ENCODE measurements around the gene TNRC6B.
"Not testable (repeated sequence)": the region's sequence is repeated elsewhere in the genome, so short reads cannot be mapped to it uniquely, and the experiment has no call there.

TNRC6B gene

DNA sequence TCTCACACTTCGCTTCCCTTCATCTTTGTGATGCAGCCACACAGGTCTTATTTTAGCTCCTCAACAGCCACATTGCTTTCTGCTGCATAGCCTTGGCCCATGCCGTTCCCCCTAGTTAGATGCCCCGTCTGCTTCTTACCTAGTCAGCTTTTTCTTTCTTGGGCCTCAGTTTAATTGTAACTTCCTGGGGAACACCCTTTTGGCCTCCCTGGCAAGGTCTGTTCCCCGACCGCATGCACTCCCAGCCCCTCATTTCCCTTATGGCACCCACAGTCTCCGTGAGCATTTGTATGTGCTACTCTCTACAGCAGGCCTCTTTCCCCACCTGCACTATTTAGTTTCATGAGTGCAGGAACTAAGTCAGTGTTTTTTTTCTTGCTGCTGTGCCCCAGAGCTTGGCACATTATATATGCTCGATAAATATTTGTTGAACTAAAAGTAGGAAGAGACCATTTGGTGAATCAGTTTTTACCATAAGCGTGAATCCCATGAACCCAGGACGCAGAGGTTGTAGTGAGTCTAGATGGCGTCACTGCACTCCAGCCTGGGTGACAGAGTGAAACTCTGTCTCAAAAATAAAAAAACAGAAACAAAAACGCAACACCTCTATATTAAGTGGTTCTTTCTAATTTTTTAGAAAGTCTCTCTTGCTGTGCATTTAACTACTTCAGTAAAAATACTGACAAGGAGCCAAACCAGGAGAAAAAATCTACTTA is 38.5 kb downstream of the TNRC6B start:
- DNase-seq = no peak

GRCh38 chr22:40218152-40218551 is 40.4 kb downstream of the TNRC6B start:
- DNase-seq = no peak

GRCh38 chr22:40218723-40219294 is 41.1 kb downstream of the TNRC6B start:
- DNase-seq = no peak

- no peak for DNase-seq
These were observed 42.8 kb downstream of the TNRC6B start for GRCh38 chr22:40220316-40221054.

- no peak for DNase-seq
These were observed 43.3 kb downstream of the TNRC6B start for GRCh38 chr22:40221055-40221414.

DNA sequence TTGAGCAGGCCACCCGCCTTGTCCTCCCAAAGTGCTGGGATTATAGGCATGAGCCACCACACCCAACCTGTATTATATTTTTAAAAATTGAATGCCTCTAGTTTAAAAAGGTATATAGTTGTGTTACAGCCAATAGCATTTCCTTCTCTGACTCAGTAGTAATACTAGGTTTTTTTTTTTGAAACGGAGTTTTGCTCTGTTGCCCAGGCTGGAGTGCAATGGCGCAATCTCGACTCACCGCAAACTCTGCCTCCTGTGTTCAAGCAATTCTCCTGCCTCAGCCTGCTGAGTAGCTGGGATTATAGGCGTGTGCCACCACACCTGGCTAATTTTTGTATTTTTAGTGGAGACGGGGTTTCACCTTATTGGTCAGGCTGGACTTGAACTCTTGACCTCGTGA is 45.3 kb downstream of the TNRC6B start:
- not testable (repeated sequence) for DNase-seq

GRCh38 chr22:40224702-40225101 is 47.0 kb downstream of the TNRC6B start:
- no peak for DNase-seq

- no peak for DNase-seq
These were observed 48.9 kb downstream of the TNRC6B start for GRCh38 chr22:40226620-40227019.

- no peak for DNase-seq
These were observed 54.0 kb downstream of the TNRC6B start for GRCh38 chr22:40231618-40232313.

DNA sequence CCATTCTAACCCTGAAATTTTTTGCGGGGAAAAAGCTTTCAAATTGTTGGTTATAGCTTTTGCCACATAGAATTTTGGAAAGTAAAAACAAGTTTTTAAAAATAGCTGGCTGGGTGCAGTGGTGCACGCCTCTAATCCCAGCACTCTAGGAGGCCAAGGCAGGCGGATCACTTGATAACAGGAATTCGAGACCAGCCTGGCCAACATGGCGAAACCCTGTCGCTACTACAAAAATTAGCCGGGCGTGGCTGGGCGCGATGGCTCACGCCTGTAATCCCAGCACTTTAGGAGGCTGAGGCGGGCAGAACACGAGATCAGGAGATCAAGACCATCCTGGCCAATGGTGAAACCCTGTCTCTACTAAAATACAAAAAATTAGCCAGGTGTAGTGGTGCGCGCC is 54.9 kb downstream of the TNRC6B start:
- DNase-seq = no peak

DNA sequence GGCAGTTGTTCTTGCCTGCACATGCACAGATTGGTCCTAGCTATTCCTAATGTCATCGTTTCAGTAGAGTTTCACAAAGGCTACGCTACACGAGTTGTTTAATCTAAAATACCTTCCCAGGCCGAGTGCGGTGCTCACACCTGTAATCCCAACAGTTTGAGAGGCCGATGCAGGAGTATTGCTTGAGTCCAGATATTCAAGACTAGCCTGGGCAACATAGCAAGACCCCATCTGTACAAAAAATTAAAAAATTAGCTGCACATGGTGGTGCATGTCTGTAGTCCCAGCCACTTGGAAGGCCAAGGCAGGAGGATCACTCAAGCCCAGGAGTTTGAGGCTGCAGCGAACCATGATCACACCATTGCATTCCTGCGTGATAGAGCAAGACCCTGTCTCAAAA is 56.2 kb downstream of the TNRC6B start:
- no peak for DNase-seq

- DNase-seq = no peak
These were observed 56.9 kb downstream of the TNRC6B start for GRCh38 chr22:40234658-40235057.

GRCh38 chr22:40235308-40235707 is 57.6 kb downstream of the TNRC6B start:
- DNase-seq = no peak

- no peak for DNase-seq
These were observed 58.5 kb downstream of the TNRC6B start for GRCh38 chr22:40236131-40236665.

GRCh38 chr22:40237241-40237640 is 59.5 kb downstream of the TNRC6B start:
- no peak for DNase-seq

DNA sequence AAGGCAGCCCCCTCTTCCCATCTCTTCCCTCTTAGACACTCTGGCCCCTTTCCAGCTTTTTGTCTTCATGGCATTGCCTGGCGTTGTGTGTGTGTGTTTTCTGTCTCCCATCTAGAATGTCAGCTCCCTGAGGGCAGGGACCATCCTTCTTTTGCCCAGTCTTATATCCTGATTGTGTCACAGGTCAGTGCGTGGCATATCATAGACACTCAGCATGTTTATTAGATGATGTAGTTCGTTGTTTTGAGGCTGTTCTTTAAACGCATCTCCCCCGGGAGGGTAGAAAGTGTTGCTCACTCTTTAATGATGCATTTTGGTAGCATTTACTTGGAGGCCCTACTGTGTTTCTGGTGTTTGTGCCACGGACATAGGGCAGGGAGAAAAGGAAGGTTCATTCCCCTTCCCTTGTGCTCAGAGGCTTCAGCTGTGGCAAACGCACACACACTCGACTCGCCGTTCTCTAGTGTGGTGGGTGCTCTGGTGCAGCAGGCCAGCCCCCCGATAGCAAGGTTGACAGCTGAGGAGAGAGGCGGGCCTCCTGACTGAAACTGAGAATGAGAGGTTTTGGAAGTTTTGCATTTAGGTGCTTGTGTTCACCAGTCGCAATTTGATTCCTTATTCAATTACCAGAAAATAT is 60.2 kb downstream of the TNRC6B start:
- DNase-seq = no peak

DNA sequence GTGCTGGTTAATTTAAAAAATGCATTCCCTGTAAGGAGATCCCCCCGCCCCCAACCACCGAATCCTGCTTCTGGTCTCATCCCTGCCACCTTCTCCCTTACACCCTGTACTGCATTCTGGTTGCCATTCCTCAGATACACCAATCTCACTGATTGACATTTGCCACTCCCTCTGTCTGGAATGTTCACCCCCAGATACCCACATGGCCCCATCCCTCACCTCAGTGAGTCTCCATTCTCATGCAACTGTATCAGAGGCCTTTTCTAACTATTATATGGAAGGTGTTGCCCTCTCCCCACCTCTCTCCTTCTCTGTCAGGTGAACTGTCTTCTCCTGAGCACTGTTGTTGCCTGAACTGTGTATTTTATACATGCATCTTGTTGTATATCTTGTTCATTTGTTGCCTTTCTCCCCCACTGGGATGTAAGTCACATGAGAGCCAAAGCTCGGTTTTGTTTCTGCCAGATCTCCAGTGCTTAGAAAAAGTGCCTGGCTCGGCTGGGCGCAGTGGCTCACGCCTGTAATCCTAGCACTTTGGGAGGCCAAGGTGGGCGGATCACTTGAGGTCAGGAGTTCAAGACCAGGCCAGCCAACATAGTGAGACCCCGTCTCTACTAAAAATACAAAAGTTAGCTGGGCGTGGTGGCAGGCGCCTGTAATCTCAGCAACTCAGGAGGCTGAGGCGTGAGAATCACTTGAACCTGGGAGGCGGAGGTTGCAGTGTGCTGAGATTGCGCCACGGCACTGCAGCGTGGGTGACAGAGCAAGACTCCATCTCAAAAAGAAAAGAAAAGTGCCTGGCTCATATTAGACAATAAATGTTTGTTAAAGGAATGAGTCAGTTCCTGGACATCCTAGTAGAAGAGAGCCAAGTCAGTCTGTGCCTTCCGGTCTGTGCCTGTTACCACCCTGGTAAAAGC is 61.0 kb downstream of the TNRC6B start:
- no peak for DNase-seq

GRCh38 chr22:40239345-40239683 is 61.6 kb downstream of the TNRC6B start:
- DNase-seq = no peak

DNA sequence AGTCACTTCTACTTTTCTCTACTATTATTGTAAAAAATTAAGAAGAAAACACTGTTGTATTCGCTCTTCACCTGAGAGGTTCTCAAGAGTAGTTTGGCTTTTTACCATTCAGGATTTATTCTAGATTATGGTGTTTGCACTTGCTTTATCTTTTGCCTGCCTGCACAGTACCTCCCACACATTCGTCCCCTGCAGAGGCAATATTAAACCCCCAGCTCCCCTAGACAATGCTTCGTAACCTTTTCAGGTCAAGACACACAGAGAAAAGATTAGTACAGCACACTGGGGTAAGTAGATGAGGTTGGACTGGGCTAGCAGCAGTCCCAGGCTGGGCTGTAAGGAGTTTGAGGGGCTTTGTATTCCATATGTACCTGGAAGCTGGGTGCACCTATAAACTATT is 62.4 kb downstream of the TNRC6B start:
- DNase-seq = no peak

- DNase-seq = no peak
These were observed 63.0 kb downstream of the TNRC6B start for GRCh38 chr22:40240686-40241085.

- no peak for DNase-seq
These were observed 63.6 kb downstream of the TNRC6B start for GRCh38 chr22:40241200-40241763.

DNA sequence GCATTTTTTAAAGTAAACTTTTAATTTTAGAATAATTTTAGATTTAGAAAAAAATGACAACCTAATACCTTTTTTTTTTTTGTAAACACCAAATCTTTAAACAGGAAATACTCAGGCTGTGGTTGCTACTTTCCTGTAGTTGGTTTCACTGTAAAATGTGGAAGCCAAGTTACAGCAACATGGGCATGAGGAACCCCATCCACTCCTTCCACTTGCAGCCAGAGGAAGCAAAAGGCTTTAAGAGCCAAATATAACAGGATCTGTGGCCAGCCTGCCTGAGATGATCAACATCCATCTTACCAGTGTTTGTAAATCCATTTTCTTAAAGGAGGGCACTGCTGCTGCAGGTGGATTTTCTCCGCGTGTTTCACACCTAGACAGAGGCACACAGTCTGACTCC is 66.2 kb downstream of the TNRC6B start:
- DNase-seq = no peak

Measured in NCI-H774 (cell line).